ENCODE measurements around the gene SERTM1. TPM values are rescaled to one million over a fixed set of nuclear protein-coding genes. Genes with fewer than 3 reads are reported as not detected.

The SERTM1 gene
- polyA plus RNA-seq, 1 donor from 2014 or later = not detected

- Histone ChIP-seq H3K4me3 (ENCODE audit: low read length) (no peak overlapping the region), H3K27me3 (ENCODE audit: insufficient read depth, low read depth, low read length) (no peaks in the 10 kb centered on the region), H3K4me2 (ENCODE audit: low read length) (no peak overlapping the region), H4K20me1 (ENCODE audit: insufficient read depth) (no peaks in the 10 kb centered on the region), H3K9ac (ENCODE audit: low read length) (no peak overlapping the region), H3F3A (ENCODE audit: insufficient read depth, low read length, poor library complexity, severe bottlenecking) (no peaks in the 10 kb centered on the region), H3K36me3 (ENCODE audit: insufficient read depth, low read length) (no peaks in the 10 kb centered on the region), H3K9me3 (ENCODE audit: low read length) (no peaks in the 10 kb centered on the region), H2AFZ (ENCODE audit: low read depth, low read length) (no peak overlapping the region), H3K9me2 (ENCODE audit: insufficient read depth, low read length) (no peaks in the 10 kb centered on the region), H3K79me2 (replicated peaks; ENCODE audit: insufficient read depth, low read length) (no peaks in the 10 kb centered on the region), H3K27ac (ENCODE audit: low read length) (no peak overlapping the region)
- TF ChIP-seq MXI1 (conservative IDR thresholded peaks at IDR 0.05; ENCODE audit: poor library complexity, severe bottlenecking) (no peak), TAF1 (IDR thresholded peaks at IDR 0.05; ENCODE audit: low read depth) (no peak), EP300 (conservative IDR thresholded peaks at IDR 0.05; ENCODE audit: poor library complexity, severe bottlenecking) (no peak), SMC3 (conservative IDR thresholded peaks at IDR 0.05; ENCODE audit: poor library complexity) (no peak), RAD21 (conservative IDR thresholded peaks at IDR 0.05) (no peak), REST (IDR thresholded peaks at IDR 0.05; ENCODE audit: borderline replicate concordance) (no peak), CTCF (IDR thresholded peaks at IDR 0.05; ENCODE audit: poor library complexity, severe bottlenecking) (no peak), POLR2AphosphoS5 (IDR thresholded peaks at IDR 0.05) (no peak), EZH2 (IDR thresholded peaks at IDR 0.05; ENCODE audit: borderline replicate concordance, insufficient read depth, low read length, poor library complexity, severe bottlenecking) (no peak)
These were observed 7.2 kb upstream of the SERTM1 start for GRCh38 chr13:36666477-36667229.

GRCh38 chr13:36668316-36668715, 5.5 kb upstream of the SERTM1 start:
- Histone ChIP-seq H3K4me3 (ENCODE audit: low read length) (no peak overlapping the region), H2AFZ (ENCODE audit: low read depth, low read length) (no peak overlapping the region), H4K20me1 (ENCODE audit: insufficient read depth) (no peaks in the 10 kb centered on the region), H3K4me2 (ENCODE audit: low read length) (no peak overlapping the region), H3K27me3 (ENCODE audit: insufficient read depth, low read depth, low read length) (peaks cover 11% of the 10 kb centered on the region), H3K9me2 (ENCODE audit: insufficient read depth, low read length) (no peaks in the 10 kb centered on the region), H3K9ac (ENCODE audit: low read length) (no peak overlapping the region), H3K9me3 (ENCODE audit: low read length) (no peaks in the 10 kb centered on the region), H3K79me2 (replicated peaks; ENCODE audit: insufficient read depth, low read length) (no peaks in the 10 kb centered on the region), H3K27ac (ENCODE audit: low read length) (no peak overlapping the region), H3K36me3 (ENCODE audit: insufficient read depth, low read length) (no peaks in the 10 kb centered on the region), H3F3A (ENCODE audit: insufficient read depth, low read length, poor library complexity, severe bottlenecking) (no peaks in the 10 kb centered on the region)
- no peak for TF ChIP-seq POLR2AphosphoS5 (IDR thresholded peaks at IDR 0.05)
- no peak for TF ChIP-seq TAF1 (IDR thresholded peaks at IDR 0.05; ENCODE audit: low read depth)
- no peak for TF ChIP-seq REST (IDR thresholded peaks at IDR 0.05; ENCODE audit: borderline replicate concordance)
- TF ChIP-seq EZH2 (IDR thresholded peaks at IDR 0.05; ENCODE audit: borderline replicate concordance, insufficient read depth, low read length, poor library complexity, severe bottlenecking) = no peak
- no peak for TF ChIP-seq EP300 (conservative IDR thresholded peaks at IDR 0.05; ENCODE audit: poor library complexity, severe bottlenecking)
- TF ChIP-seq SMC3 (conservative IDR thresholded peaks at IDR 0.05; ENCODE audit: poor library complexity) = no peak
- TF ChIP-seq MXI1 (conservative IDR thresholded peaks at IDR 0.05; ENCODE audit: poor library complexity, severe bottlenecking) = no peak
- TF ChIP-seq CTCF (IDR thresholded peaks at IDR 0.05; ENCODE audit: poor library complexity, severe bottlenecking) = no peak
- no peak for TF ChIP-seq RAD21 (conservative IDR thresholded peaks at IDR 0.05)

Data from neural cell (in vitro differentiated cells).